Neutrophil (primary cell): Measurements from ENCODE around the gene GULP1.

Source experiments
- H3K27ac ChIP-seq: fragments of 200-600 bp; sonication (generic); 2 replicates; pipeline ENCODE4 v1.5.1; 2016; ENCODE audit warnings: mild to moderate bottlenecking, moderate library complexity
- H3K27me3 ChIP-seq: fragments of 200-600 bp; sonication (generic); 2 replicates; pipeline ENCODE4 v1.6.0; 2016; ENCODE audit warnings: mild to moderate bottlenecking
- H3K36me3 ChIP-seq: fragments of 200-600 bp; sonication (generic); 2 replicates; pipeline ENCODE4 v1.5.1; 2017
- H3K4me1 ChIP-seq, 2 experiments: fragments of 200-600 bp in 1 of 2; sonication (generic) in 1 of 2; 1 replicate in 1 of 2; 2 replicates in 1 of 2; pipeline versions ENCODE4 v1.5.1 to v1.6.1; 2013 to 2016; ENCODE audit warnings: low read depth in 1 of 2, low read length in 1 of 2, mild to moderate bottlenecking in 1 of 2, moderate library complexity in 1 of 2; ENCODE audit not compliant: control insufficient read depth in 1 of 2, insufficient read depth in 1 of 2
- H3K4me3 ChIP-seq, 2 experiments: fragments of 200-600 bp in 1 of 2; sonication (generic) in 1 of 2; 1 replicate in 1 of 2; 2 replicates in 1 of 2; pipeline ENCODE4 v1.5.1; 2013 to 2016; ENCODE audit warnings: low read depth in 1 of 2, low read length in 1 of 2, mild to moderate bottlenecking in 1 of 2, moderate library complexity in 1 of 2
- H3K9me3 ChIP-seq: fragments of 200-600 bp; sonication (generic); 2 replicates; pipeline ENCODE4 v1.5.1; 2016
- CTCF ChIP-seq: fragments of 200-600 bp; sonication (generic); IDR thresholded peaks from 2 replicates; pipeline ENCODE4 v1.5.1; 2016; ENCODE audit warnings: antibody characterized with exemption

The GULP1 gene

GRCh38 chr2:188466761-188467160 is 175.1 kb downstream of the GULP1 start:
- Histone ChIP-seq H3K4me3 (no peak overlapping the region), H3K27ac (no peak overlapping the region), H3K27me3 (no peaks in the 10 kb centered on the region), H3K9me3 (no peaks in the 10 kb centered on the region), H3K4me1 (no peaks in the 10 kb centered on the region), H3K36me3 (no peaks in the 10 kb centered on the region)
- TF ChIP-seq CTCF: no peak

- H3K27me3 ChIP-seq: no peaks in the 10 kb centered on the region
- no peak overlapping the region for H3K27ac ChIP-seq
- no peaks in the 10 kb centered on the region for H3K9me3 ChIP-seq
- no peaks in the 10 kb centered on the region for H3K4me1 ChIP-seq
- no peaks in the 10 kb centered on the region for H3K36me3 ChIP-seq
- TF ChIP-seq CTCF: no peak
- no peak overlapping the region for H3K4me3 ChIP-seq
These were observed 179.5 kb downstream of the GULP1 start for GRCh38 chr2:188471166-188471565.

- Histone ChIP-seq H3K36me3 (no peaks in the 10 kb centered on the region), H3K9me3 (no peaks in the 10 kb centered on the region), H3K27ac (no peak overlapping the region), H3K4me3 (no peak overlapping the region), H3K27me3 (no peaks in the 10 kb centered on the region), H3K4me1 (no peaks in the 10 kb centered on the region)
- no peak for TF ChIP-seq CTCF
These were observed 181.6 kb downstream of the GULP1 start for GRCh38 chr2:188473306-188473705.

GRCh38 chr2:188474316-188474715 is 182.6 kb downstream of the GULP1 start:
- Histone ChIP-seq H3K4me1 (no peaks in the 10 kb centered on the region), H3K27ac (no peak overlapping the region), H3K36me3 (no peaks in the 10 kb centered on the region), H3K27me3 (no peaks in the 10 kb centered on the region), H3K4me3 (no peak overlapping the region), H3K9me3 (no peaks in the 10 kb centered on the region)
- no peak for TF ChIP-seq CTCF

- Histone ChIP-seq H3K27me3 (no peaks in the 10 kb centered on the region), H3K4me3 (no peak overlapping the region), H3K36me3 (no peaks in the 10 kb centered on the region), H3K4me1 (no peaks in the 10 kb centered on the region), H3K27ac (no peak overlapping the region), H3K9me3 (no peaks in the 10 kb centered on the region)
- no peak for TF ChIP-seq CTCF
These were observed 184.3 kb downstream of the GULP1 start for GRCh38 chr2:188475945-188476344.

GRCh38 chr2:188477564-188478103 is 186.0 kb downstream of the GULP1 start:
- Histone ChIP-seq H3K27ac (no peak overlapping the region), H3K9me3 (no peaks in the 10 kb centered on the region), H3K36me3 (no peaks in the 10 kb centered on the region), H3K27me3 (no peaks in the 10 kb centered on the region), H3K4me3 (no peak overlapping the region), H3K4me1 (no peaks in the 10 kb centered on the region)
- TF ChIP-seq CTCF: no peak
